RPMI8226 (cell line): Measurements from ENCODE around the gene CFAP161.

Experiments used
- DNase-seq: peaks from one replicate; pipeline ENCODE4 v3.0.0-alpha.2; 2015

The CFAP161 gene

DNA sequence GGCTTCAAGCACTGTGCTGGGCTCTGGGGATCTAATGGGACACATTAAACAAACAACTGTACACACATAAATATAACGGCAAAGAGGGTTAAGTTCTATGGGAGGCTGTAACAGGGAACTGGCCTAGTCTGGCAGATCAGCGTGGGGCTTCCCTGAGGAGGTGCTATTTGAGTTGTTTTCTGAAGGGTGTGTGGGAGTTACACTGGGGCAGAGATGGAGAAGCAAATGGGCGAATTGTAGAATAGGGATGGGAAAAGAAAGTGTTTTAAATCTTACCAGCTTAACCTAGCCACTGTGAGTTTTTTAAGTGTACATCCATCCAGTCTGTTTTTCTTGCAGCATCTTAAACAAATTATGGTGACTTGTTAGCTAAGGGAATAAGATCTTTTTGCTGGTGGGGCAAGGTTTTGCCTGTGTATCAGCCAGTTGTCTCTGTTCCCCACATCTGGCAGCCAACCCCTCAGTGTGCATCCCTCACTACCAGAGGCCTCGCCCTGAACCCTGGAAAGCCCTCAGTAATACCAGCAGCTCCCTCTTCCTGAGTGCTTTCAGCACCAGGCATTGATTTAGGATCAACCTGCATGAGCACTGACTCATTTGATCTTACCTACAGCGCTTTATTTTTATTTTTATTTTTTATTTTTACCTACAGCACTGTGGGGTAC lies 51.7 kb downstream of the CFAP161 start:
- no peak for DNase-seq

DNA sequence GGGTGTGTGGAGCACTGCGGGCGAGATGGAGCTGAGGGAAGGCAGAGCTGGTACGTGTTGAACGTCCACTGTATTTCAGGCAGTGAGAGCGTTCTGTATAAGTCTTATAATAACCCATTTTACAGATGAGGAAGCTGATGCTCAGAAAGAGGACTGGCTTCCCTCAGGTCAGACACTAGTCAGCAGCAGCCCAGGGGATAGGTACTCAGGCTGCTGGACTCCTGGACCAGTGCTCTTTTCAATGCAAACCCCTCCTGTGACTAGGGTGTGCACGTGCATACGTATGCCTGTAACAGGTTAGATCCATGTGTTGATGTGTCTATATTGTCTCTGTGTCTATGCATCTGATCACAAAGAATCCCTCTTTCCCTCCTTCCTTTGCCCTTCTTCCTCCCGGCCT lies 54.3 kb downstream of the CFAP161 start:
- no peak for DNase-seq

DNA sequence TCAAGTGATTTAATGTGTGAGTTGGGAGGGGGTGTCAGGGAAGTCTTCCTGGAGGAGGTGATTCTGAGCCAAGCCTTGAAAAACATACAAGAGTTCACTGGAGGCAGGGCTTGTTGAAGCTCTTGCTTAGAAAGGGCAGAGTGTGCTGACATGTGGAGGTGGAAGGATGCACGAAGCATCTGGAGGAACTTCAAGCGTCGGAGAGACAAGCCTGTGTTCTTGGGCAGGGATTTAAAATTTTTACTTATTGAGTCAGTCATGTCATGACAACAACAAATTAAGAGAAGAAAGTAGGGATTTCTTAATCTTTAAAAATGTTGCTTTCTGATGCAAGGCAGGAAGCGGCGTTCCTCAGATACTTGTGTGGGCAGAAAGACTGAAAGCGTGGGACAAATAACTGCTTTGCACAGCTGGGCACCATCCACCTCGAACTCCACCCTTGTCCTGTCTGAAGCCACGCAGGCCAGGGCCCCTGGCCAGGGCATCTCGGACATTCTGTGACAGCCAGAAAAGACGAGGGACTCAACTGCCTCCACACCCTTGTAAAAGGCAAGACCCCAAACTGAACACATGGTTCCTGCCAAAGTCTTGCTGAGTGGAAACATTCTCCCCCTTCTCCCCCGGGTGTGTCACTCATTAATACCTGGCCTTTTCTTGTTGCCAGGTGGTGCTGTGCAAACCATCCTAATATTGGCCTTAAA lies 55.7 kb downstream of the CFAP161 start:
- DNase-seq, result no peak

GRCh38 chr15:81190922-81191507 lies 56.9 kb downstream of the CFAP161 start:
- no peak for DNase-seq

- no peak for DNase-seq
Observed at GRCh38 chr15:81191701-81192100, 57.6 kb downstream of the CFAP161 start.

DNA sequence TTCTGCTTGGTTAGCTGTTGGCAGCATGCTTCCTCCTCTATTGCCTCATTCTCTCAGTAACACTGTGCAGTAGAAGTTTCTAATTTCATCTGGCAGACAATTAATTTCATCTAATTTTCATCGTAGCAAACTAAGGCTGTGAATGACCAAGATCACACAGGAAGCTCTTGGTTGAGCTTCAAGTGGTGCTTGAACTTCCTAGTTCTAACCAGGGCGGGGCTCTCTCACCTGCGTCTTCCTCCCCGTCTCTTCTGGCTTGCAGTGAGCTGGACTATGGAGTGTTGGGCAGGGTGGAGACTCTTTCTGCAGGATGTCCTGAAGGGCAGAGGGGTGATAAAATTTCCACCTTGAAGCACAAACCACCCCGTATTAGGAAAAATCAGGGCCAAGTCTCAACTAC lies 60.7 kb downstream of the CFAP161 start:
- DNase-seq, result no peak

GRCh38 chr15:81195339-81195864 lies 61.3 kb downstream of the CFAP161 start:
- no peak for DNase-seq

DNA sequence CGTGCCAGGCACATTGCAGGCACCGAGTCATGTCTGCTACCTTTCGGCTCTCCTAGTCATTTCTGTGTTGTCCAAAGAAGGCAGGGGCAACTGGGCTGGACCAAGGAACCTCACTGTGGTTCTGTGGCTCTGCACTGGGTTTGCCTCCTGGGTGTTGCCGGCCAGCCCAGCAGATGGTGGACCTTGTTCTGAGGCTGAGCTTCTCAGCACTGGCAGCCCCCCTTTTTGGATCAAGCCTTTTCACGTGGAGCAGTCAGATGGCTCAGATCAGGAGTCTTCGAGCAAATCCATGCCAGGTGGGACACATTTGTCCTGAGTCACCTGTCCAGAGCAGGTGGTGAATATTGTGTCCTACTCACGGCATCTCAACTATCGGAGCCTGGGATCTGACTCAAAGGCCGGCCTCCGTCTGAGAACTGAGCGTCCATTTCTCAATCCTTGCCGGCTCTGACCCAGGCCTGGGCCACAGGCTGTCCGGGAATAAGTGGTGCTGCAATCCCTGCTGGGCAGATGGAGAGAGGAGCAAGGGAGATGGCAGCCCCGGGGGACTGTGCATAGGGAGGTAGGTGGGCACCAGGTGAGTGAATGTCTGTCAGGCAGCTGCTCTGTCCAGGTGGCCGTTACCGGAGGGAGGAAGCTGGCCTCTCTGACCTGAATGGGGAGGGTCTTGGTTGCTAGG lies 62.6 kb downstream of the CFAP161 start, which contains the start of gene IL16:
Gene IL16, plus strand, starts transcription at position 304 of the 679 bp plus-strand sequence. CDS start 28,521 bp downstream, outside the sequence.
- no peak for DNase-seq

DNA sequence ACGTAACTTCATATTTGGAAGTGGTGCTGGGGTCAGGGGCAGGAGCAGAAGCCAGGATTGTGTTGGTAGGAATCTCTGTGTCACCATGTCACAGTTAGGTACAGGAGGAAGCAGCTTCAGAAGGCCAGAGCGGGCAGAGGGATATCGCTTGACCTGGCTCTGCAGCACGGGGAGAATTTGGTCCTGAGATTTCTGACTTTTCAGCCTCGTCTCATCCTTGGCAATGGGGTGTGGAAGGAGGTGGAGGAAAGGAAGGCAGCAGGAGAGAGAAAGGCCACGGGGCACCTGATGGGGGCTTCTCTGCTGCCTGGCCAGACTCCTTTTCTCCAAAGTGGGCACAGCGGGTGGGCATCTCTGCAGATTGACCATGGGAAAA lies 63.2 kb downstream of the CFAP161 start:
- DNase-seq, result no peak

- no peak for DNase-seq
Observed at GRCh38 chr15:81197688-81198281, 63.7 kb downstream of the CFAP161 start.
